ENCODE measurements around the gene MYO1F. TPM values are rescaled to one million over a fixed set of nuclear protein-coding genes. Genes with fewer than 3 reads are reported as not detected.
A peak's percentile ranks its signal among the peaks of the same experiment; 100 is the strongest.

The MYO1F gene
- 31.9 and 41.6 TPM in 2 replicates for total RNA-seq (2013; cell fraction: nucleolus; rRNA removed)
- total RNA-seq (2014; rRNA removed) = 31.2 and 42.8 TPM in 2 replicates
- 28.8 and 32.0 TPM in 2 replicates for total RNA-seq (2014; rRNA removed; fragmentation: Illumina TruSeq; extraction: Trizol)
- 42.6 and 49.4 TPM in 2 replicates for total RNA-seq (2021)
- 6.5 TPM for polyA plus RNA-seq (2011; ENCODE audit: low read depth)
- polyA plus RNA-seq (2011; rRNA removed) = 3.6 and 5.3 TPM in 2 replicates
- polyA plus RNA-seq (2011; cell fraction: cytosol; rRNA removed) = 6.5 and 7.4 TPM in 2 replicates
- 9.4 and 11.5 TPM in 2 replicates for polyA plus RNA-seq (2011; cell fraction: nucleus; rRNA removed)
- polyA plus RNA-seq (2012) = 9.1 and 13.9 TPM in 2 replicates
- polyA plus RNA-seq (2014; fragmentation: Illumina TruSeq; extraction: Trizol) = 28.9 and 37.0 TPM in 2 replicates
- polyA plus RNA-seq (2014; fragmentation: Nextera tagmentation; extraction: Ambion mirVana) = 1 to 10 TPM; 3.5 to 4.0 TPM
- 43.3 and 46.9 TPM in 2 replicates for polyA plus RNA-seq (2014; rRNA removed)
- polyA plus RNA-seq (2016; fragmentation: Nextera tagmentation; extraction: Ambion mirVana) = 10 to 100 TPM; 29.9 to 30.6 TPM
- 8.0 and 10.1 TPM in 2 replicates for polyA minus RNA-seq (2011; rRNA and poly(A)+ RNA removed)
- polyA minus RNA-seq (2011; cell fraction: cytosol; rRNA and poly(A)+ RNA removed) = 3.6 TPM in 2 replicates
- 4.1 and 9.5 TPM in 2 replicates for polyA minus RNA-seq (2011; cell fraction: nucleus; rRNA and poly(A)+ RNA removed)
- percentile 52 among the genes with signal in this experiment for Bru-seq, nascent RNA
- percentile 60 among the genes with signal in this experiment for BruChase-seq, experiment 1, labeled RNA remaining after a 6-hour chase
- BruChase-seq, experiment 2, labeled RNA remaining after a 2-hour chase = percentile 55 among the genes with signal in this experiment
- long read RNA-seq, experiment 1, partial matches to known transcripts = 2 of 3 reads
- long read RNA-seq, experiment 1, other reads (novel, unspliced or antisense) = 0 of 3 reads
- long read RNA-seq, experiment 2, partial matches to known transcripts = 2 of 2 reads
- long read RNA-seq, experiment 2, other reads (novel, unspliced or antisense) = 0 of 2 reads

DNA sequence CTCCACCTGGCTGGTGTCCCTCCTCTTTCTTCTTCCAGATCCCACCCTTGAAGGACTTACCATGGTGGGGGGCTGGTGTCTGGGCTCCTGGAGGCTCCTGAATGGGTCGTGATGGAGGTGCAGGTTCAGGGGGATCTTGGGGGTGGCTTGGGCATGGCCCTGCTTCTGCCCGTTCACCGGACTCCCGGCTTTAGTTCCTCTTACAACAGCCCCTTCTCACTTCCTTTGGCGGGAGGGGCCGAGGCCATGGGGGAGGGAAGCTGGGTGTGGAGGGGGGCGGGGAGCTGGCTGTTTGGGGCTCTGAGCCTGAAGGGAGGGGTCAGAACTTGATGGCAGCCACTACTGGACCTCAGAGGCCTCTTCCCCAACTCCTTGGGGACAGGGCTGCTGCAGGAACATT, at the start of gene MYO1F:
MYO1F (minus strand) TSS at position 196 of the 400 bp plus-strand sequence; CDS start at position 63, 133 bp downstream.
- SMC1A ChIA-PET (ENCODE audit: uncharacterized antibody, unreplicated experiment) = interaction anchor here (1.3 to 1.8 kb wide), 2 partner anchors 8 to 164 kb away, joined by 5 to 7 read pairs; partner anchors contain the start of gene MARCHF2
- Histone ChIP-seq H3K27me3 (replicated peaks in 1 of 2; ENCODE audit: control insufficient read depth in 2 of 2, insufficient read depth in 2 of 2, low read length in 1 of 2) (peaks cover 0 to 5% of the 10 kb centered on the region in 2 experiments; a peak in 1 of 4 replicates), H3K4me2 (ENCODE audit: control insufficient read depth, insufficient read depth) (peak within 1 kb of the TSS; percentile 88), H3K4me1 (ENCODE audit: control insufficient read depth, insufficient read depth, low read length) (peaks cover 11% of the 10 kb centered on the region), H4K20me1 (ENCODE audit: control insufficient read depth, insufficient read depth) (no peaks in the 10 kb centered on the region), H3K9me3 (replicated peaks; ENCODE audit: control insufficient read depth, insufficient read depth, low read length) (no peaks in the 10 kb centered on the region; the same call in 2 of the 3 replicates), H3K4me3 (peak within 1 kb of the TSS; percentile 60), H3K27ac (ENCODE audit: control insufficient read depth, insufficient read depth) (peak within 1 kb of the TSS; percentile 11; the same call in 1 of the 2 replicates), H3K79me2 (ENCODE audit: control insufficient read depth, insufficient read depth, low read length) (no peaks in the 10 kb centered on the region), H3K9ac (ENCODE audit: control insufficient read depth, insufficient read depth, low read length) (no peak within 1 kb of the TSS), H3K36me3 (ENCODE audit: control insufficient read depth in 2 of 2, insufficient read depth in 2 of 2, low read length in 1 of 2) (no peaks in the 10 kb centered on the region), H2AFZ (ENCODE audit: control insufficient read depth, low read depth, low read length) (peak within 1 kb of the TSS; percentile 31)
- POLR2A ChIA-PET = interaction anchor here (0.7 to 2.9 kb wide), 3 partner anchors 9 to 133 kb away, joined by 3 to 7 read pairs (median 7); partner anchors contain the start of gene ZNF414
- 2% methylated on average over 7 of the region's 7 CpGs for WGBS (ENCODE audit: insufficient coverage, insufficient replicate concordance, low lambda C conversion rate, missing lambda C conversion rate)
- no TSS peak for BruUV-seq (replicated peaks)
- ATAC-seq (peak; percentile 65), FAIRE-seq (no peak), DNase-seq (ENCODE audit: low read depth, low spot score) (no peak)
- RAD21 ChIA-PET (ENCODE audit: unreplicated experiment) = interaction anchor here (1.3 to 3.3 kb wide), 3 partner anchors 8 to 163 kb away, joined by 9 to 23 read pairs (median 9); partner anchors contain the start of genes MARCHF2 and ZNF414
- intact Hi-C loops (cut with micrococcal nuclease; ENCODE audit: unreplicated experiment) (loop anchor here (2.0 to 5.0 kb wide), 2 partner anchors 62 to 165 kb away; partner anchors contain the start of genes MARCHF2 and ZNF414), in situ Hi-C loops (cut with MboI) (loop anchor here (5.0 kb wide), 1 partner anchor 160 kb away; no protein-coding TSS in a partner anchor)
- CTCF ChIA-PET = interaction anchor here (0.5 to 7.3 kb wide), 14 partner anchors 8 to 632 kb away, joined by 3 to 73 read pairs (median 4); partner anchors contain the start of gene MARCHF2
- 0 out of 2 replicates have a peak, but pooled peaks have one; percentile 26 for TF ChIP-seq CHD2 (IDR thresholded peaks at IDR 0.05; ENCODE audit: borderline replicate concordance, low read depth, low read length)
- TF ChIP-seq SPI1 (IDR thresholded peaks at IDR 0.05; ENCODE audit: borderline replicate concordance, insufficient read depth, low read depth, low read length) = peak; percentile 16; the same call in 1 of the 2 replicates
- TF ChIP-seq, protein P1, sequence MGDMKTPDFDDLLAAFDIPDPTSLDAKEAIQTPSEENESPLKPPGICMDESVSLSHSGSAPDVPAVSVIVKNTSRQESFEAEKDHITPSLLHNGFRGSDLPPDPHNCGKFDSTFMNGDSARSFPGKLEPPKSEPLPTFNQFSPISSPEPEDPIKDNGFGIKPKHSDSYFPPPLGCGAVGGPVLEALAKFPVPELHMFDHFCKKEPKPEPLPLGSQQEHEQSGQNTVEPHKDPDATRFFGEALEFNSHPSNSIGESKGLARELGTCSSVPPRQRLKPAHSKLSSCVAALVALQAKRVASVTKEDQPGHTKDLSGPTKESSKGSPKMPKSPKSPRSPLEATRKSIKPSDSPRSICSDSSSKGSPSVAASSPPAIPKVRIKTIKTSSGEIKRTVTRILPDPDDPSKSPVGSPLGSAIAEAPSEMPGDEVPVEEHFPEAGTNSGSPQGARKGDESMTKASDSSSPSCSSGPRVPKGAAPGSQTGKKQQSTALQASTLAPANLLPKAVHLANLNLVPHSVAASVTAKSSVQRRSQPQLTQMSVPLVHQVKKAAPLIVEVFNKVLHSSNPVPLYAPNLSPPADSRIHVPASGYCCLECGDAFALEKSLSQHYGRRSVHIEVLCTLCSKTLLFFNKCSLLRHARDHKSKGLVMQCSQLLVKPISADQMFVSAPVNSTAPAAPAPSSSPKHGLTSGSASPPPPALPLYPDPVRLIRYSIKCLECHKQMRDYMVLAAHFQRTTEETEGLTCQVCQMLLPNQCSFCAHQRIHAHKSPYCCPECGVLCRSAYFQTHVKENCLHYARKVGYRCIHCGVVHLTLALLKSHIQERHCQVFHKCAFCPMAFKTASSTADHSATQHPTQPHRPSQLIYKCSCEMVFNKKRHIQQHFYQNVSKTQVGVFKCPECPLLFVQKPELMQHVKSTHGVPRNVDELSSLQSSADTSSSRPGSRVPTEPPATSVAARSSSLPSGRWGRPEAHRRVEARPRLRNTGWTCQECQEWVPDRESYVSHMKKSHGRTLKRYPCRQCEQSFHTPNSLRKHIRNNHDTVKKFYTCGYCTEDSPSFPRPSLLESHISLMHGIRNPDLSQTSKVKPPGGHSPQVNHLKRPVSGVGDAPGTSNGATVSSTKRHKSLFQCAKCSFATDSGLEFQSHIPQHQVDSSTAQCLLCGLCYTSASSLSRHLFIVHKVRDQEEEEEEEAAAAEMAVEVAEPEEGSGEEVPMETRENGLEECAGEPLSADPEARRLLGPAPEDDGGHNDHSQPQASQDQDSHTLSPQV (IDR thresholded peaks at IDR 0.05) = no peak
- TF ChIP-seq ATF7 (IDR thresholded peaks at IDR 0.05; ENCODE audit: low read depth) = no peak
- no peak for TF ChIP-seq ESRRA (IDR thresholded peaks at IDR 0.05; ENCODE audit: low read length)
- TF ChIP-seq, protein P2, sequence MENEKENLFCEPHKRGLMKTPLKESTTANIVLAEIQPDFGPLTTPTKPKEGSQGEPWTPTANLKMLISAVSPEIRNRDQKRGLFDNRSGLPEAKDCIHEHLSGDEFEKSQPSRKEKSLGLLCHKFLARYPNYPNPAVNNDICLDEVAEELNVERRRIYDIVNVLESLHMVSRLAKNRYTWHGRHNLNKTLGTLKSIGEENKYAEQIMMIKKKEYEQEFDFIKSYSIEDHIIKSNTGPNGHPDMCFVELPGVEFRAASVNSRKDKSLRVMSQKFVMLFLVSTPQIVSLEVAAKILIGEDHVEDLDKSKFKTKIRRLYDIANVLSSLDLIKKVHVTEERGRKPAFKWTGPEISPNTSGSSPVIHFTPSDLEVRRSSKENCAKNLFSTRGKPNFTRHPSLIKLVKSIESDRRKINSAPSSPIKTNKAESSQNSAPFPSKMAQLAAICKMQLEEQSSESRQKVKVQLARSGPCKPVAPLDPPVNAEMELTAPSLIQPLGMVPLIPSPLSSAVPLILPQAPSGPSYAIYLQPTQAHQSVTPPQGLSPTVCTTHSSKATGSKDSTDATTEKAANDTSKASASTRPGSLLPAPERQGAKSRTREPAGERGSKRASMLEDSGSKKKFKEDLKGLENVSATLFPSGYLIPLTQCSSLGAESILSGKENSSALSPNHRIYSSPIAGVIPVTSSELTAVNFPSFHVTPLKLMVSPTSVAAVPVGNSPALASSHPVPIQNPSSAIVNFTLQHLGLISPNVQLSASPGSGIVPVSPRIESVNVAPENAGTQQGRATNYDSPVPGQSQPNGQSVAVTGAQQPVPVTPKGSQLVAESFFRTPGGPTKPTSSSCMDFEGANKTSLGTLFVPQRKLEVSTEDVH (IDR thresholded peaks at IDR 0.05; ENCODE audit: low read depth, partially characterized antibody) = no peak
- TF ChIP-seq NR2C1 (IDR thresholded peaks at IDR 0.05) = no peak
- TF ChIP-seq, protein P3, sequence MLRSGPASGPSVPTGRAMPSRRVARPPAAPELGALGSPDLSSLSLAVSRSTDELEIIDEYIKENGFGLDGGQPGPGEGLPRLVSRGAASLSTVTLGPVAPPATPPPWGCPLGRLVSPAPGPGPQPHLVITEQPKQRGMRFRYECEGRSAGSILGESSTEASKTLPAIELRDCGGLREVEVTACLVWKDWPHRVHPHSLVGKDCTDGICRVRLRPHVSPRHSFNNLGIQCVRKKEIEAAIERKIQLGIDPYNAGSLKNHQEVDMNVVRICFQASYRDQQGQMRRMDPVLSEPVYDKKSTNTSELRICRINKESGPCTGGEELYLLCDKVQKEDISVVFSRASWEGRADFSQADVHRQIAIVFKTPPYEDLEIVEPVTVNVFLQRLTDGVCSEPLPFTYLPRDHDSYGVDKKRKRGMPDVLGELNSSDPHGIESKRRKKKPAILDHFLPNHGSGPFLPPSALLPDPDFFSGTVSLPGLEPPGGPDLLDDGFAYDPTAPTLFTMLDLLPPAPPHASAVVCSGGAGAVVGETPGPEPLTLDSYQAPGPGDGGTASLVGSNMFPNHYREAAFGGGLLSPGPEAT (IDR thresholded peaks at IDR 0.05; ENCODE audit: low read depth) = no peak
- no peak for TF ChIP-seq CHD1 (IDR thresholded peaks at IDR 0.05; ENCODE audit: low read depth, low read length)
- TF ChIP-seq KDM1A (IDR thresholded peaks at IDR 0.05; ENCODE audit: borderline replicate concordance) = no peak
